K562 (cell line): ENCODE data around the gene GFI1B. TPM values are rescaled to one million over a fixed set of nuclear protein-coding genes. Genes with fewer than 3 reads are reported as not detected.

Experiments used
- ARID1B ChIP-seq: fragments of 450-650 bp; IDR thresholded peaks from 2 replicates; pipeline ENCODE4 v1.6.1; 2016; ENCODE audit warnings: antibody characterized with exemption, mild to moderate bottlenecking, inconsistent platforms
- ARNT ChIP-seq, 2 experiments: fragments of 450-650 bp; IDR thresholded peaks; 2 replicates each; pipeline ENCODE4 v1.6.1; 2016; ENCODE audit warnings: mild to moderate bottlenecking in 1 of 2
- CEBPG ChIP-seq, 3 experiments: fragments of 200-800 bp in 1 of 3; sonication (Bioruptor generic) in 1 of 3; sonication (generic) in 1 of 3; formaldehyde crosslinking in 1 of 3; IDR thresholded peaks in 2 of 3; conservative IDR thresholded peaks in 1 of 3; 2 replicates each; pipeline versions ENCODE4 v1.6.1 to v1.8.0; 2016 to 2022; ENCODE audit warnings: missing compliant biosample characterization in 2 of 3, missing genetic modification characterization in 2 of 3, mild to moderate bottlenecking in 1 of 3, missing genetic modification reagents in 1 of 3
- FOXA3 ChIP-seq, 2 experiments: fragments of 450-650 bp in 1 of 2; sonication (generic) in 1 of 2; formaldehyde crosslinking; IDR thresholded peaks in 1 of 2; conservative IDR thresholded peaks in 1 of 2; 2 replicates each; pipeline versions ENCODE4 v1.4.0 to v1.8.0; 2020 to 2022; ENCODE audit warnings: mild to moderate bottlenecking in 2 of 2, missing genetic modification reagents in 1 of 2
- FOXP1 ChIP-seq: sonication (generic); formaldehyde crosslinking; IDR thresholded peaks from 2 replicates; pipeline ENCODE4 v1.8.0; 2022; ENCODE audit warnings: mild to moderate bottlenecking, missing genetic modification reagents
- HDAC3 ChIP-seq: fragments of 450-650 bp; IDR thresholded peaks from 2 replicates; pipeline ENCODE4 v1.6.1; 2018; ENCODE audit warnings: borderline replicate concordance, mild to moderate bottlenecking, moderate library complexity; ENCODE audit not compliant: partially characterized antibody
- MAZ ChIP-seq, 2 experiments: fragments of 450-650 bp in 1 of 2; sonication (generic) in 1 of 2; formaldehyde crosslinking; IDR thresholded peaks in 1 of 2; conservative IDR thresholded peaks in 1 of 2; 2 replicates each; pipeline versions ENCODE4 v1.4.0 to v1.5.0; 2020; ENCODE audit warnings: mild to moderate bottlenecking in 1 of 2, missing genetic modification reagents in 1 of 2
- NFE2 ChIP-seq: IDR thresholded peaks from 2 replicates; pipeline ENCODE4 v1.6.1; 2014; ENCODE audit warnings: antibody characterized with exemption, low read depth
- NFIC ChIP-seq: fragments of 450-650 bp; IDR thresholded peaks from 2 replicates; pipeline ENCODE4 v1.6.1; 2017; ENCODE audit warnings: mild to moderate bottlenecking, inconsistent platforms
- POLR2A ChIP-seq: fragments of 450-650 bp; conservative IDR thresholded peaks from 2 replicates; pipeline ENCODE4 v1.6.1; 2016
- SMARCA4 ChIP-seq: fragments of 450-650 bp; IDR thresholded peaks from 2 replicates; pipeline ENCODE4 v1.6.1; 2016
- TGIF2 ChIP-seq: sonication (generic); formaldehyde crosslinking; IDR thresholded peaks from 2 replicates; pipeline ENCODE4 v1.8.1; 2022; ENCODE audit warnings: mild to moderate bottlenecking, missing genetic modification reagents, moderate library complexity
- THRAP3 ChIP-seq: fragments of 450-650 bp; IDR thresholded peaks from 2 replicates; pipeline ENCODE4 v1.6.1; 2016; ENCODE audit warnings: mild to moderate bottlenecking, inconsistent platforms, borderline replicate concordance
- TRIM28 ChIP-seq: fragments of 450-650 bp; IDR thresholded peaks from 2 replicates; pipeline ENCODE4 v1.6.1; 2017
- ZNF184 ChIP-seq: sonication (generic); formaldehyde crosslinking; IDR thresholded peaks from 2 replicates; pipeline ENCODE4 v1.5.0; 2020; ENCODE audit warnings: missing genetic modification reagents
- ZNF280A ChIP-seq: fragments of 450-650 bp; IDR thresholded peaks from 2 replicates; pipeline ENCODE4 v1.6.1; 2018; ENCODE audit warnings: mild to moderate bottlenecking, low read depth; ENCODE audit not compliant: partially characterized antibody
- polyA plus RNA-seq, 8 experiments: library from polyadenylated mRNA; depleted of rRNA in 4 of 8; stranded (reverse) in 5 of 8; unstranded in 3 of 8; fragments of >200 nt; fragmentation: Nextera tagmentation in 2 of 8; fragmentation: Illumina TruSeq in 1 of 8; extraction: Ambion mirVana in 2 of 8; extraction: Trizol in 1 of 8; gene quantifications; 2 replicates each; pipeline versions ENCODE4 v1.2.1 to v1.2.3, GENCODE V29; 2011 to 2014; ENCODE audit warnings: inconsistent platforms in 1 of 8, missing spikeins in 1 of 8
- total RNA-seq, 7 experiments: library from RNA; depleted of rRNA in 6 of 7; stranded (reverse); fragments of >200 nt in 6 of 7; fragmentation: Illumina TruSeq in 2 of 7; extraction: Trizol in 2 of 7; gene quantifications; 2 replicates each; pipeline versions ENCODE4 v1.2.1 to v1.2.3, GENCODE V29; 2011 to 2021; ENCODE audit warnings: low replicate concordance in 1 of 7
- TF ChIP-seq, protein P1 (sequence below): sonication (generic); formaldehyde crosslinking; IDR thresholded peaks from 2 replicates; pipeline ENCODE4 v1.8.0; 2023; ENCODE audit warnings: mild to moderate bottlenecking, missing genetic modification reagents
- TF ChIP-seq, protein P2 (sequence below): sonication (generic); formaldehyde crosslinking; IDR thresholded peaks from 2 replicates; pipeline ENCODE4 v1.8.0; 2022; ENCODE audit warnings: missing genetic modification reagents, mild to moderate bottlenecking, borderline replicate concordance
- TF ChIP-seq, protein P3 (sequence below), 3 experiments: fragments of 200-800 bp in 1 of 3; fragments of 250-450 bp in 1 of 3; fragments of 450-650 bp in 1 of 3; sonication (Bioruptor Pico) in 1 of 3; sonication (Bioruptor generic) in 1 of 3; formaldehyde crosslinking in 1 of 3; IDR thresholded peaks; 2 replicates each; pipeline versions ENCODE4 v1.6.1 to v1.8.0; 2016 to 2022; ENCODE audit warnings: mild to moderate bottlenecking in 2 of 3, missing genetic modification characterization in 2 of 3, missing compliant biosample characterization in 1 of 3, moderate library complexity in 1 of 3

The GFI1B gene
- total and polyA plus RNA-seq, 9 of the 15 experiments (the other 6 are each of a cell fraction or from before 2014, with no cell fraction given), result 8.0 to 75.7 (median 34.5) TPM

DNA sequence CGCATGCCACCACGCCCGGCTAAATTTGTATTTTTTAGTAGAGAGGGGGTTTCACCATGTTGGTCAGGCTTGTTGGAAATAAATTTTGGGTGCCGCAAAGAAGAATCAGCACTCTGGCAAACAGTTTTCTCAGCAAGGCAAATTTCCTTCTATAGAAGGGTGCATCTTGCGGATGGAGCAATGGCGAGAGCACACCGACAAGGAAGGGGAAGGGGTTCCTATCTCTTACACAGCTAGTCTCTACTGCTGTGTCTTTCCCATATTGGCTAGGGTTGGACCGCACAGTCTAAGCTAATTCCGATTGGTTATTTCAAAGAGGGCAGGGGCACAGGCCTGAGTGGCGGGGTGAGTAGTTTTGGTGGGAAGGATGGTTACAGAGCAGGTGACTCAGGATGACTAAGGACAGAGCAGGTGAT lies 53.0 kb downstream of the GFI1B start (continued):
- TF ChIP-seq NFIC, result 0 out of 2 replicates have a peak, but pooled peaks have one; percentile 4
- TF ChIP-seq, protein P1, sequence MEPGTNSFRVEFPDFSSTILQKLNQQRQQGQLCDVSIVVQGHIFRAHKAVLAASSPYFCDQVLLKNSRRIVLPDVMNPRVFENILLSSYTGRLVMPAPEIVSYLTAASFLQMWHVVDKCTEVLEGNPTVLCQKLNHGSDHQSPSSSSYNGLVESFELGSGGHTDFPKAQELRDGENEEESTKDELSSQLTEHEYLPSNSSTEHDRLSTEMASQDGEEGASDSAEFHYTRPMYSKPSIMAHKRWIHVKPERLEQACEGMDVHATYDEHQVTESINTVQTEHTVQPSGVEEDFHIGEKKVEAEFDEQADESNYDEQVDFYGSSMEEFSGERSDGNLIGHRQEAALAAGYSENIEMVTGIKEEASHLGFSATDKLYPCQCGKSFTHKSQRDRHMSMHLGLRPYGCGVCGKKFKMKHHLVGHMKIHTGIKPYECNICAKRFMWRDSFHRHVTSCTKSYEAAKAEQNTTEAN (CRISPR knock-in tag), result no peak
- 0 out of 2 replicates have a peak, but pooled peaks have one; percentile 18 for TF ChIP-seq CEBPG (CRISPR knock-in tag; IDR thresholded peaks at IDR 0.05)
- TF ChIP-seq CEBPG (tag; conservative IDR thresholded peaks at IDR 0.05 in 1 of 2, IDR thresholded peaks at IDR 0.05 in 1 of 2), result no peak
- no peak for TF ChIP-seq SMARCA4
- peak; percentile 85 for TF ChIP-seq ZNF184
- TF ChIP-seq FOXP1 (CRISPR knock-in tag), result 0 out of 2 replicates have a peak, but pooled peaks have one; percentile 64
- TF ChIP-seq MAZ (CRISPR knock-in tag; conservative IDR thresholded peaks at IDR 0.05 in 1 of 2, IDR thresholded peaks at IDR 0.05 in 1 of 2), result no peak
- peak; percentile 91 for TF ChIP-seq ZNF280A
- TF ChIP-seq TGIF2 (CRISPR knock-in tag), result peak; percentile 81; the same call in 1 of the 2 replicates
- peak; percentile 49 for TF ChIP-seq NFE2
- TF ChIP-seq TRIM28, result peak; percentile 64; the same call in 1 of the 2 replicates
- TF ChIP-seq, protein P2, sequence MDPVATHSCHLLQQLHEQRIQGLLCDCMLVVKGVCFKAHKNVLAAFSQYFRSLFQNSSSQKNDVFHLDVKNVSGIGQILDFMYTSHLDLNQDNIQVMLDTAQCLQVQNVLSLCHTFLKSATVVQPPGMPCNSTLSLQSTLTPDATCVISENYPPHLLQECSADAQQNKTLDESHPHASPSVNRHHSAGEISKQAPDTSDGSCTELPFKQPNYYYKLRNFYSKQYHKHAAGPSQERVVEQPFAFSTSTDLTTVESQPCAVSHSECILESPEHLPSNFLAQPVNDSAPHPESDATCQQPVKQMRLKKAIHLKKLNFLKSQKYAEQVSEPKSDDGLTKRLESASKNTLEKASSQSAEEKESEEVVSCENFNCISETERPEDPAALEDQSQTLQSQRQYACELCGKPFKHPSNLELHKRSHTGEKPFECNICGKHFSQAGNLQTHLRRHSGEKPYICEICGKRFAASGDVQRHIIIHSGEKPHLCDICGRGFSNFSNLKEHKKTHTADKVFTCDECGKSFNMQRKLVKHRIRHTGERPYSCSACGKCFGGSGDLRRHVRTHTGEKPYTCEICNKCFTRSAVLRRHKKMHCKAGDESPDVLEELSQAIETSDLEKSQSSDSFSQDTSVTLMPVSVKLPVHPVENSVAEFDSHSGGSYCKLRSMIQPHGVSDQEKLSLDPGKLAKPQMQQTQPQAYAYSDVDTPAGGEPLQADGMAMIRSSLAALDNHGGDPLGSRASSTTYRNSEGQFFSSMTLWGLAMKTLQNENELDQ (CRISPR knock-in tag), result 0 out of 2 replicates have a peak, but pooled peaks have one; percentile 51
- no peak for TF ChIP-seq HDAC3
- TF ChIP-seq, protein P3, sequence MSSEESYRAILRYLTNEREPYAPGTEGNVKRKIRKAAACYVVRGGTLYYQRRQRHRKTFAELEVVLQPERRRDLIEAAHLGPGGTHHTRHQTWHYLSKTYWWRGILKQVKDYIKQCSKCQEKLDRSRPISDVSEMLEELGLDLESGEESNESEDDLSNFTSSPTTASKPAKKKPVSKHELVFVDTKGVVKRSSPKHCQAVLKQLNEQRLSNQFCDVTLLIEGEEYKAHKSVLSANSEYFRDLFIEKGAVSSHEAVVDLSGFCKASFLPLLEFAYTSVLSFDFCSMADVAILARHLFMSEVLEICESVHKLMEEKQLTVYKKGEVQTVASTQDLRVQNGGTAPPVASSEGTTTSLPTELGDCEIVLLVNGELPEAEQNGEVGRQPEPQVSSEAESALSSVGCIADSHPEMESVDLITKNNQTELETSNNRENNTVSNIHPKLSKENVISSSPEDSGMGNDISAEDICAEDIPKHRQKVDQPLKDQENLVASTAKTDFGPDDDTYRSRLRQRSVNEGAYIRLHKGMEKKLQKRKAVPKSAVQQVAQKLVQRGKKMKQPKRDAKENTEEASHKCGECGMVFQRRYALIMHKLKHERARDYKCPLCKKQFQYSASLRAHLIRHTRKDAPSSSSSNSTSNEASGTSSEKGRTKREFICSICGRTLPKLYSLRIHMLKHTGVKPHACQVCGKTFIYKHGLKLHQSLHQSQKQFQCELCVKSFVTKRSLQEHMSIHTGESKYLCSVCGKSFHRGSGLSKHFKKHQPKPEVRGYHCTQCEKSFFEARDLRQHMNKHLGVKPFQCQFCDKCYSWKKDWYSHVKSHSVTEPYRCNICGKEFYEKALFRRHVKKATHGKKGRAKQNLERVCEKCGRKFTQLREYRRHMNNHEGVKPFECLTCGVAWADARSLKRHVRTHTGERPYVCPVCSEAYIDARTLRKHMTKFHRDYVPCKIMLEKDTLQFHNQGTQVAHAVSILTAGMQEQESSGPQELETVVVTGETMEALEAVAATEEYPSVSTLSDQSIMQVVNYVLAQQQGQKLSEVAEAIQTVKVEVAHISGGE (CRISPR knock-in tag; IDR thresholded peaks at IDR 0.05), result no peak
- TF ChIP-seq FOXA3 (CRISPR knock-in tag; conservative IDR thresholded peaks at IDR 0.05 in 1 of 2, IDR thresholded peaks at IDR 0.05 in 1 of 2), result peak in 1 of 2 experiments; percentile 58; a peak in 1 of 4 replicates
- 0 out of 4 replicates have a peak, but pooled peaks of 1 of the 2 experiments have one; percentile 9 for TF ChIP-seq ARNT (IDR thresholded peaks at IDR 0.05)
- 0 out of 2 replicates have a peak, but pooled peaks have one; percentile 13 for TF ChIP-seq ARID1B
- TF ChIP-seq POLR2A, result no peak
- 0 out of 2 replicates have a peak, but pooled peaks have one; percentile 58 for TF ChIP-seq THRAP3
